Mammary epithelial cell (primary cell): Measurements from ENCODE around the gene DIAPH2.

Experiments used
- EZH2 ChIP-seq: IDR thresholded peaks from 2 replicates; pipeline ENCODE4 v1.6.1; 2012; ENCODE audit warnings: low read length, inconsistent platforms, borderline replicate concordance
- TF ChIP-seq, protein P1 (sequence below), 2 donors: IDR thresholded peaks in 1 of 2; conservative IDR thresholded peaks in 1 of 2; 2 replicates each; pipeline ENCODE4 v1.5.1; 2011 to 2012; ENCODE audit warnings: inconsistent platforms in 2 of 2, low read length in 2 of 2, mild to moderate bottlenecking in 2 of 2, control low read depth in 1 of 2, low read depth in 1 of 2; ENCODE audit not compliant: insufficient read depth in 1 of 2; ENCODE audit errors: extremely low read depth in 1 of 2

DNA sequence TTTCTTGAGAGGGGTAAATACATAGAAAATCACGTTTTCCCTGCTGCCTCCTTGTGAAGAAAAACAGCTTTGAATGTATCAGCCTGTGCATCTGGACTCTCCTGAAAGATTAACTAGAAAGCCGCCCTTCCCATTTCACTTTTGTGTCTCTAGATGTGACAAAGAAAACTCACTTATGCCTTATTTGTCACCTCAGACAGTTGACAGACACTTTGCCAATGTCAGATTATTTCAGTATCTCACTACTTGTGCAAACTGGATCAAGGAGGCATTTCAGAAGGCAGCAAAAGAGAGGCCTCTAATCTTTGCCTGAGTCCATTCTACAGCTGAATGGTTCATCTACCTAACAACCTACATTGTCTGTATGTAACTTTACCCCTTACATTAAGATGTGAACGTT is 954.0 kb downstream of the DIAPH2 start:
- TF ChIP-seq, protein P1, sequence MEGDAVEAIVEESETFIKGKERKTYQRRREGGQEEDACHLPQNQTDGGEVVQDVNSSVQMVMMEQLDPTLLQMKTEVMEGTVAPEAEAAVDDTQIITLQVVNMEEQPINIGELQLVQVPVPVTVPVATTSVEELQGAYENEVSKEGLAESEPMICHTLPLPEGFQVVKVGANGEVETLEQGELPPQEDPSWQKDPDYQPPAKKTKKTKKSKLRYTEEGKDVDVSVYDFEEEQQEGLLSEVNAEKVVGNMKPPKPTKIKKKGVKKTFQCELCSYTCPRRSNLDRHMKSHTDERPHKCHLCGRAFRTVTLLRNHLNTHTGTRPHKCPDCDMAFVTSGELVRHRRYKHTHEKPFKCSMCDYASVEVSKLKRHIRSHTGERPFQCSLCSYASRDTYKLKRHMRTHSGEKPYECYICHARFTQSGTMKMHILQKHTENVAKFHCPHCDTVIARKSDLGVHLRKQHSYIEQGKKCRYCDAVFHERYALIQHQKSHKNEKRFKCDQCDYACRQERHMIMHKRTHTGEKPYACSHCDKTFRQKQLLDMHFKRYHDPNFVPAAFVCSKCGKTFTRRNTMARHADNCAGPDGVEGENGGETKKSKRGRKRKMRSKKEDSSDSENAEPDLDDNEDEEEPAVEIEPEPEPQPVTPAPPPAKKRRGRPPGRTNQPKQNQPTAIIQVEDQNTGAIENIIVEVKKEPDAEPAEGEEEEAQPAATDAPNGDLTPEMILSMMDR (conservative IDR thresholded peaks at IDR 0.05 in 1 of 2, IDR thresholded peaks at IDR 0.05 in 1 of 2; ENCODE audit: extremely low read depth in 1 of 2, insufficient read depth in 1 of 2, low read depth in 1 of 2, low read length in 2 of 2) = no peak
- no peak for TF ChIP-seq EZH2
